NB4 (cell line): ENCODE results near the gene THG1L.

ENCODE experiments used
- CTCF ChIP-seq: IDR thresholded peaks from one replicate; pipeline ENCODE4 v1.5.1; 2012; ENCODE audit warnings: low read depth, low read length
- MAX ChIP-seq: IDR thresholded peaks from 2 replicates; pipeline ENCODE4 v1.6.1; 2011; ENCODE audit warnings: low read depth, low read length

- TF ChIP-seq CTCF (no peak), MAX (no peak)
Measured at GRCh38 chr5:157766442-157766841, 35.2 kb downstream of the THG1L start.
